Neutrophil (primary cell): ENCODE data around the gene KNCN.

Source experiments
- H3K27ac ChIP-seq: fragments of 200-600 bp; sonication (generic); 2 replicates; pipeline ENCODE4 v1.5.1; 2016; ENCODE audit warnings: mild to moderate bottlenecking, moderate library complexity
- H3K27me3 ChIP-seq: fragments of 200-600 bp; sonication (generic); 2 replicates; pipeline ENCODE4 v1.6.0; 2016; ENCODE audit warnings: mild to moderate bottlenecking
- H3K36me3 ChIP-seq: fragments of 200-600 bp; sonication (generic); 2 replicates; pipeline ENCODE4 v1.5.1; 2017
- H3K4me1 ChIP-seq, 2 experiments: fragments of 200-600 bp in 1 of 2; sonication (generic) in 1 of 2; 1 replicate in 1 of 2; 2 replicates in 1 of 2; pipeline versions ENCODE4 v1.5.1 to v1.6.1; 2013 to 2016; ENCODE audit warnings: low read depth in 1 of 2, low read length in 1 of 2, mild to moderate bottlenecking in 1 of 2, moderate library complexity in 1 of 2; ENCODE audit not compliant: control insufficient read depth in 1 of 2, insufficient read depth in 1 of 2
- H3K4me3 ChIP-seq, 2 experiments: fragments of 200-600 bp in 1 of 2; sonication (generic) in 1 of 2; 1 replicate in 1 of 2; 2 replicates in 1 of 2; pipeline ENCODE4 v1.5.1; 2013 to 2016; ENCODE audit warnings: low read depth in 1 of 2, low read length in 1 of 2, mild to moderate bottlenecking in 1 of 2, moderate library complexity in 1 of 2
- H3K9me3 ChIP-seq: fragments of 200-600 bp; sonication (generic); 2 replicates; pipeline ENCODE4 v1.5.1; 2016
- TF ChIP-seq, protein P1 (sequence below): fragments of 200-600 bp; sonication (generic); IDR thresholded peaks from 2 replicates; pipeline ENCODE4 v1.5.1; 2016; ENCODE audit warnings: antibody characterized with exemption

Gene KNCN

DNA sequence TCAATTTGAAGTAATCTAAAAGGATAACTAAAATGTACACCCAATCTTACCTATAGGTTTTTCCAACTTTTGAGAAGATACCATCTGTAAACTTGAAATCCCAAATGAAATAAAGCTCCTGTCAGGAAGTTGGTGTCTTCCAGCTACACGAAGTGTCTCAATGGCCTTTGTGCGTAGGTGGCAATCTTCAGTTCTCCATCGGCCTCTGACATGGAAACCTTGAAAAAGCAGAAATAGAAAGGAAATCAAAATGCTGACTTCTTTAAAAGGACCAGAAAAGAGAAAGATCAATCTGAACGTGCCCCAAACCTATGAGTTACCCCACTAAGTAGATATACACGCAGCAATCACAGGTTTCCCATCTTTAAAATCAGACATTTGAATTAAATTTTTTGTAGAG is 42.6 kb upstream of the KNCN start:
- peaks cover 56% of the 10 kb centered on the region for H3K36me3 ChIP-seq
- peaks cover 32 to 49% of the 10 kb centered on the region in 2 experiments for H3K4me1 ChIP-seq
- TF ChIP-seq, protein P1, sequence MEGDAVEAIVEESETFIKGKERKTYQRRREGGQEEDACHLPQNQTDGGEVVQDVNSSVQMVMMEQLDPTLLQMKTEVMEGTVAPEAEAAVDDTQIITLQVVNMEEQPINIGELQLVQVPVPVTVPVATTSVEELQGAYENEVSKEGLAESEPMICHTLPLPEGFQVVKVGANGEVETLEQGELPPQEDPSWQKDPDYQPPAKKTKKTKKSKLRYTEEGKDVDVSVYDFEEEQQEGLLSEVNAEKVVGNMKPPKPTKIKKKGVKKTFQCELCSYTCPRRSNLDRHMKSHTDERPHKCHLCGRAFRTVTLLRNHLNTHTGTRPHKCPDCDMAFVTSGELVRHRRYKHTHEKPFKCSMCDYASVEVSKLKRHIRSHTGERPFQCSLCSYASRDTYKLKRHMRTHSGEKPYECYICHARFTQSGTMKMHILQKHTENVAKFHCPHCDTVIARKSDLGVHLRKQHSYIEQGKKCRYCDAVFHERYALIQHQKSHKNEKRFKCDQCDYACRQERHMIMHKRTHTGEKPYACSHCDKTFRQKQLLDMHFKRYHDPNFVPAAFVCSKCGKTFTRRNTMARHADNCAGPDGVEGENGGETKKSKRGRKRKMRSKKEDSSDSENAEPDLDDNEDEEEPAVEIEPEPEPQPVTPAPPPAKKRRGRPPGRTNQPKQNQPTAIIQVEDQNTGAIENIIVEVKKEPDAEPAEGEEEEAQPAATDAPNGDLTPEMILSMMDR: no peak
- H3K4me3 ChIP-seq: peak overlapping the region; percentile 26 to 31
- H3K27me3 ChIP-seq: no peaks in the 10 kb centered on the region
- no peaks in the 10 kb centered on the region for H3K9me3 ChIP-seq
- H3K27ac ChIP-seq: peak overlapping the region; percentile 92

DNA sequence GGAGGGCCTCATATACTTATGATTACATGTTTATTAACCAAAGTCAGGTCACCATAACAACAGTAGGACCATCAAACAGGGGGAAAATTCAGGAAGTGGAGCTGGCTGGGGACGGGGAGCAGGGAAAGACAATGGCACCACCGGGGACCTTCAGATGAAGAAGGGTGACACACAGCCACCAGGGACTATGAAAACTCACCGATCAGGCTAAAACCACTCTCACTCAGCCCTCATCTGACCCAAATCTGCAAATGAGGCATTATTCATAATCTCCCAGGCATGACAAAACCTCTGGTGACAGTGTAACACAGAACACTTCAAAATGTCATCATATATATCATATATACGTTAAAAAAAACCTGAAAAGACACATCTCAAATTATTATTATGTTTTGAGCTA is 41.4 kb upstream of the KNCN start:
- Histone ChIP-seq H3K4me3 (no peak overlapping the region), H3K27me3 (no peaks in the 10 kb centered on the region), H3K36me3 (peaks cover 60% of the 10 kb centered on the region), H3K4me1 (peaks cover 32 to 43% of the 10 kb centered on the region in 2 experiments), H3K9me3 (no peaks in the 10 kb centered on the region), H3K27ac (no peak overlapping the region)
- TF ChIP-seq, protein P1: no peak

DNA sequence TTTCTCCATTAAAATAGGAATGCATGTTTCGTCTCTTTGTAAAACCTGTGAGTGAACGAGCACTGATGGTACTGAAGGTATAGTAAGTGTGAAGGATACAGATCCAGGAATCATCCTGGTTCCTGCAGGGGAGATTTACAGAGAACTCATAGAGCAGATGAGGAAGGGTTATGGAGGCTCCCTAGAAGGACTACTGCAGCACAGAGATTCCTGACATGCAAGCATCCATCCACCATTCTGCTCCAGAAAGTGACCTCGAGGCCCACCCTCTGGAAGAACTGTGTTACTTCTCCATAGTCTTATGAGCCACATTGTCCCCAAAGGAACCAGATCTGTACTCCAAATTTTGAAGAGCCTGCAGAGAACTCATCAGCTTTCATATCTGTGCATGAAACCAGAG is 38.1 kb upstream of the KNCN start:
- H3K9me3 ChIP-seq: no peaks in the 10 kb centered on the region
- TF ChIP-seq, protein P1: no peak
- peaks cover 67% of the 10 kb centered on the region for H3K36me3 ChIP-seq
- no peaks in the 10 kb centered on the region for H3K27me3 ChIP-seq
- H3K27ac ChIP-seq: peak overlapping the region; percentile 55
- no peak overlapping the region for H3K4me3 ChIP-seq
- peaks cover 43 to 51% of the 10 kb centered on the region in 2 experiments for H3K4me1 ChIP-seq

DNA sequence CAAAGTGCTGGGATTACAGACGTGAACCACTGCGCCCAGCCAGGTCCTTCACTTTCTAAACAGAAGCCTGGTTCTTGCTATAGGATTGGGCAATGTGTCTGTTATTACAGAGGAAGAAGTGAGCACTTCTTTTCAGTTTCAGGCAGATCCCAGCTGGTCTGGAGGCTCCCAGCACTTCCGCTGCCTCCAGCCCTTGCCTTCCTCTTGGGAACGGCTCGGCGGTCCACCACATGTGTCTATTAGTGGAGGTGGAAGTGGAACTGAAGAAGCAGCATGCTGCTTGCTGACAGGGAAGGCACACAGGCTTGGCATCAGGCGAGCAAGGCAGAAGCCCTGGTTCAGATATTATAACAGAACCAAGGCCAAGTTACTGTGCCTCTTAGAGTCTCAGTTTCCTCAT is 35.6 kb upstream of the KNCN start:
- Histone ChIP-seq H3K27ac (peak overlapping the region; percentile 74), H3K4me1 (peaks cover 47 to 60% of the 10 kb centered on the region in 2 experiments), H3K36me3 (peaks cover 53% of the 10 kb centered on the region), H3K27me3 (no peaks in the 10 kb centered on the region), H3K4me3 (no peak overlapping the region), H3K9me3 (no peaks in the 10 kb centered on the region)
- TF ChIP-seq, protein P1: no peak

DNA sequence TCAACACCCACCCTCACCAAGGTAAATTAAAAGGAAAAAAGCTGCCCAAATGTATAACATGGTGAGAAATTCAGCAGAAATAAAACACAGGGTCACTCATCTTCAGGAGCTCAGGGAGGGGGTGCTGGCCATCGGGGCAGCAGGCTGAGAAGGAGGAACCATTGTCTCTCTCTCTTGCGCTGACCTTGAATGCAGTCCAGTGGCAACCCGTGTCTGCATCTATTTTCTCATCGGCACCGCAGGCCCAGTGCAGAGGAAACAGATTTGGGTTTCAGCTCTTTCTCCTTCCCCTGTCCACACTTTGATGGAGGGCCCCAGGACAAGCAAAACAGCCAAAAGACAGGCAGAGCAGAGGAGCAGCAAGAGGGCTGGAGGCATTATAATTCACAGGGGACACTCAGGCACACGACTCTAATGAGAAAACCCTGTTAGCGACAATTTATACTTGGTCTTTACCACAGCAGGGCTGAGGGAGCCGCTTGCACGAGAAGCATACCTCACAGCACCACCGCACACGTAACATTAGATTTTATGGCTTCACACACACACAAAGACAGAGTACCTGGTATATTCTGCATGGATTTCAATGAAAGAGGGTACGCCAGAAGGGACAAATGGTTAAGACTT is 34.0 kb upstream of the KNCN start:
- peak overlapping the region; percentile 31 for H3K27ac ChIP-seq
- TF ChIP-seq, protein P1: no peak
- H3K4me3 ChIP-seq: no peak overlapping the region
- peaks cover 37% of the 10 kb centered on the region for H3K36me3 ChIP-seq
- H3K4me1 ChIP-seq: peaks cover 64 to 77% of the 10 kb centered on the region in 2 experiments
- no peaks in the 10 kb centered on the region for H3K27me3 ChIP-seq
- H3K9me3 ChIP-seq: no peaks in the 10 kb centered on the region
